Colonic mucosa (tissue), 4 donors: ENCODE results near the gene ADARB2. TPM values are rescaled to one million over a fixed set of nuclear protein-coding genes. Genes with fewer than 3 reads are reported as not detected.

Experiments used
- DNase-seq: peaks from one replicate; pipeline ENCODE4 v3.0.0-alpha.2; 2020
- H3K27ac ChIP-seq: fragments of 200-600 bp; one replicate; pipeline ENCODE4 v1.8.0; 2021
- H3K27me3 ChIP-seq: fragments of 200-600 bp; one replicate; pipeline ENCODE4 v1.8.0; 2021
- H3K36me3 ChIP-seq: fragments of 200-600 bp; one replicate; pipeline ENCODE4 v1.8.0; 2021
- H3K4me1 ChIP-seq: fragments of 200-600 bp; one replicate; pipeline ENCODE4 v1.8.0; 2021; ENCODE audit warnings: mild to moderate bottlenecking
- H3K4me3 ChIP-seq: fragments of 200-600 bp; one replicate; pipeline ENCODE4 v1.8.0; 2021
- H3K9ac ChIP-seq, 2 donors: one replicate each; pipeline ENCODE4 v1.7.0; 2013; ENCODE audit warnings: control low read depth in 2 of 2, low read depth in 2 of 2, low read length in 2 of 2
- H3K9me3 ChIP-seq: fragments of 200-600 bp; one replicate; pipeline ENCODE4 v1.8.0; 2021
- intact Hi-C: fragments of 100-400 bp; cut with DNase I; formaldehyde crosslinking; loops from one replicate; pipeline ENCODE4 v1.14.1; 2022
- total RNA-seq, 2 donors: library from RNA; stranded (reverse); fragmentation: NEBNext Ultra II Directional in 1 of 2; extraction: Animal tissue kit (Norgen Biotek cat#: 25700) in 1 of 2; gene quantifications; one replicate each; pipeline ENCODE4 v1.2.1, GENCODE V29; 2021
- TF ChIP-seq, protein P1 (sequence below): fragments of 200-600 bp; IDR thresholded peaks from one replicate; pipeline ENCODE4 v1.8.0; 2022; ENCODE audit warnings: antibody characterized with exemption, mild to moderate bottlenecking
- donor health status: healthy.
- donor health status: DM: no; HTN: no; CAD: no.
- donor health status: DM: no; HTN: no; CAD: no.

ADARB2 gene
- total RNA-seq, 2 donors from 2014 or later, result 0.19 TPM; not detected in 1

GRCh38 chr10:1177936-1178335, 559.4 kb downstream of the ADARB2 start:
- H3K27ac ChIP-seq, result no peak overlapping the region
- no peaks in the 10 kb centered on the region for H3K9me3 ChIP-seq
- no peak overlapping the region for H3K9ac ChIP-seq
- TF ChIP-seq, protein P1, sequence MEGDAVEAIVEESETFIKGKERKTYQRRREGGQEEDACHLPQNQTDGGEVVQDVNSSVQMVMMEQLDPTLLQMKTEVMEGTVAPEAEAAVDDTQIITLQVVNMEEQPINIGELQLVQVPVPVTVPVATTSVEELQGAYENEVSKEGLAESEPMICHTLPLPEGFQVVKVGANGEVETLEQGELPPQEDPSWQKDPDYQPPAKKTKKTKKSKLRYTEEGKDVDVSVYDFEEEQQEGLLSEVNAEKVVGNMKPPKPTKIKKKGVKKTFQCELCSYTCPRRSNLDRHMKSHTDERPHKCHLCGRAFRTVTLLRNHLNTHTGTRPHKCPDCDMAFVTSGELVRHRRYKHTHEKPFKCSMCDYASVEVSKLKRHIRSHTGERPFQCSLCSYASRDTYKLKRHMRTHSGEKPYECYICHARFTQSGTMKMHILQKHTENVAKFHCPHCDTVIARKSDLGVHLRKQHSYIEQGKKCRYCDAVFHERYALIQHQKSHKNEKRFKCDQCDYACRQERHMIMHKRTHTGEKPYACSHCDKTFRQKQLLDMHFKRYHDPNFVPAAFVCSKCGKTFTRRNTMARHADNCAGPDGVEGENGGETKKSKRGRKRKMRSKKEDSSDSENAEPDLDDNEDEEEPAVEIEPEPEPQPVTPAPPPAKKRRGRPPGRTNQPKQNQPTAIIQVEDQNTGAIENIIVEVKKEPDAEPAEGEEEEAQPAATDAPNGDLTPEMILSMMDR, result no peak
- no peaks in the 10 kb centered on the region for H3K4me1 ChIP-seq
- DNase-seq, result no peak
- intact Hi-C loops, result no loop called here
- H3K4me3 ChIP-seq, result no peak overlapping the region
- H3K36me3 ChIP-seq, result no peaks in the 10 kb centered on the region
- H3K27me3 ChIP-seq, result no peaks in the 10 kb centered on the region

DNA sequence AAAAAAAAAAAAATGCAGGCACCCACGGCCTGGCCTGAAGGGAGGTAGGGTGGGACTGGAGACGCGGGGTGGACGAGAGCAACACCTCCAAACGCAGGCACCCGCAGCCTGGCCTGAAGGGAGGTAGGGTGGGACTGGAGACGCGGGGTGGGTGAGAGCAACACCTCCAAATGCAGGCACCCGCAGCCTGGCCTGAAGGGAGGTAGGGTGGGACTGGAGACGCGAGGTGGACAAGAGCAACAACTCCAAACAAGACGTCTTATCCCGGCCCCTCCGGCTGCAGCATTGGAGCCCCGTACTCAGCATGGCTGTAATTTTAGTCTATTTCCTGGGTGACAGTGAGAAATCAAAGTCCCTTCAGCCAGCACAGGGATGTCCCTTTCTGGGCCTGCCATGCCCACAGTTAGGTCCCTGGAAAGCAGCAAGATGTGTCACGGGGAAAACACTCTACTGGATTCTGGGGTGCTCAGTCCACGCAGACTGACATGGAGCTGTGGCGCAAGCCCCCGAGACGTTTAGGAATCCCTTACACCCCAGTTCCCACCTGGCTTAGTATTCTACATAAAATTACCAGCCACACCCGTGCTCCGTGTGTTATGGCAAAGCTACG, 561.3 kb downstream of the ADARB2 start:
- TF ChIP-seq, protein P1, result no peak

DNA sequence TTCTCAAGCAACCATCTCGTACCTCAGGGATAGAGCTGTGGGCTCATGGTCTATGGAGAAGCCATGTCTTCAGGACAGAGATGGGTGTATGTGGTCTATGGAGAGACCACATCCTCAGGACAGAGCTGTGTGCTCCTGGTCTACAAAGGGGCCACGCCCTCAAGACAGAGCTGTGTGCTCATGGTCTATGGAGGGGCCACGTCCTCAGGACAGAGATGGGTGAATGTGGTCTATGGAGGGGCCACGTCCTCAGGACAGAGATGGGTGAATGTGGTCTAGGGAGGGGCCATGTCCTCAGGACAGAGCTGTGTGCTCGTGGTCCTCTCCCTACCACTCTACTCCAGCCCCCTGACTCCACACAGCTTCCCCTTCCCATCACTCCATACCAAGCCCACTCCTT, 563.3 kb downstream of the ADARB2 start:
- Histone ChIP-seq H3K27me3 (no peaks in the 10 kb centered on the region), H3K27ac (no peak overlapping the region), H3K36me3 (no peaks in the 10 kb centered on the region), H3K9ac (no peak overlapping the region), H3K4me1 (no peaks in the 10 kb centered on the region), H3K9me3 (no peaks in the 10 kb centered on the region), H3K4me3 (no peak overlapping the region)
- DNase-seq, result no peak
- TF ChIP-seq, protein P1, result no peak
- intact Hi-C loops, result no loop called here

More for the DNA sequence above, 561.3 kb downstream of the ADARB2 start:
- Histone ChIP-seq H3K27ac (no peak overlapping the region), H3K4me1 (no peaks in the 10 kb centered on the region), H3K36me3 (no peaks in the 10 kb centered on the region), H3K9ac (no peak overlapping the region), H3K27me3 (no peaks in the 10 kb centered on the region), H3K9me3 (no peaks in the 10 kb centered on the region), H3K4me3 (no peak overlapping the region)
- no peak for DNase-seq
- intact Hi-C loops, result no loop called here

DNA sequence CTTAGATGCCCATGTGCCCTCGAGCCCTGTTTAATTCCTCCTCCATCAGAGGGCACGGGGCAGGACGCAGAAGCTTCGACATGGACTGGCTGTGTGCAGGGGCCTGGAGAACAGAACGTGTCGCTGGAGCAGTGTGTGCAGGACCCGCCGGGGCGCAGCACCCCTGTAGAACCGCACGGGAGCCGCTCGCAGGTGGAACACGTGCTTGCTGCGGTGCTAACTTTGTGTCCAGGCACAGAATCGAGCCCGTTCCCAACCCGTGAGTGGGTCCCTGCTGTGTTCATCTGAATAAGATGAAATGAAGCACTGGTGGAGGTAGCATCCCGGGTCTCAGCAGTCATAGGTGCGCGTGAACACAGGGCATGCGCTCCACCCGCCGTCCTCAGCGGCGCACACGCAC, 564.2 kb downstream of the ADARB2 start:
- Histone ChIP-seq H3K27me3 (no peaks in the 10 kb centered on the region), H3K36me3 (no peaks in the 10 kb centered on the region), H3K27ac (no peak overlapping the region), H3K4me3 (no peak overlapping the region), H3K4me1 (no peaks in the 10 kb centered on the region), H3K9ac (no peak overlapping the region), H3K9me3 (no peaks in the 10 kb centered on the region)
- TF ChIP-seq, protein P1, result no peak
- intact Hi-C loops, result no loop called here
- DNase-seq, result no peak

- no peak for DNase-seq
- H3K27me3 ChIP-seq, result no peaks in the 10 kb centered on the region
- H3K9me3 ChIP-seq, result no peaks in the 10 kb centered on the region
- TF ChIP-seq, protein P1, result no peak
- H3K4me1 ChIP-seq, result no peaks in the 10 kb centered on the region
- H3K4me3 ChIP-seq, result no peak overlapping the region
- intact Hi-C loops, result no loop called here
- no peaks in the 10 kb centered on the region for H3K36me3 ChIP-seq
- H3K9ac ChIP-seq, result no peak overlapping the region
- H3K27ac ChIP-seq, result no peak overlapping the region
Measured at GRCh38 chr10:1172256-1172984, 564.9 kb downstream of the ADARB2 start.
